ENCODE results near the gene YWHAH.

DNA sequence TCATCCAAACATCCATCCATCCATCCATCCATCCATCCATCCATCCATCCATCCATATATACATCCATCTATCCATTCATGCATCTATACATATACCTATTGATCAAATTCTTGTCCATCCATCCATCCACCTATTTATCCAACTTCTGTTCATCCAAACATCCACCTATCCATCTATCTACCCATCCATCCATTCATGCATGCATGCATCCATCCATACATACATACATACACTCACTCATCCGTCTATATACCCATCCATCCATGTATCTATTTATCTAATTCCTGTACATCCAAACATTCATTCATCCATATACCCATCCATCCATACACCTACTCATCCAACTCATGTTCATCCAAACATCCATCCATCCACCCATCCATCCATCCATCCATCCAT, 19.3 kb upstream of the YWHAH start:
- TF ChIP-seq, protein P1, sequence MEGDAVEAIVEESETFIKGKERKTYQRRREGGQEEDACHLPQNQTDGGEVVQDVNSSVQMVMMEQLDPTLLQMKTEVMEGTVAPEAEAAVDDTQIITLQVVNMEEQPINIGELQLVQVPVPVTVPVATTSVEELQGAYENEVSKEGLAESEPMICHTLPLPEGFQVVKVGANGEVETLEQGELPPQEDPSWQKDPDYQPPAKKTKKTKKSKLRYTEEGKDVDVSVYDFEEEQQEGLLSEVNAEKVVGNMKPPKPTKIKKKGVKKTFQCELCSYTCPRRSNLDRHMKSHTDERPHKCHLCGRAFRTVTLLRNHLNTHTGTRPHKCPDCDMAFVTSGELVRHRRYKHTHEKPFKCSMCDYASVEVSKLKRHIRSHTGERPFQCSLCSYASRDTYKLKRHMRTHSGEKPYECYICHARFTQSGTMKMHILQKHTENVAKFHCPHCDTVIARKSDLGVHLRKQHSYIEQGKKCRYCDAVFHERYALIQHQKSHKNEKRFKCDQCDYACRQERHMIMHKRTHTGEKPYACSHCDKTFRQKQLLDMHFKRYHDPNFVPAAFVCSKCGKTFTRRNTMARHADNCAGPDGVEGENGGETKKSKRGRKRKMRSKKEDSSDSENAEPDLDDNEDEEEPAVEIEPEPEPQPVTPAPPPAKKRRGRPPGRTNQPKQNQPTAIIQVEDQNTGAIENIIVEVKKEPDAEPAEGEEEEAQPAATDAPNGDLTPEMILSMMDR (IDR thresholded peaks at IDR 0.05; ENCODE audit: low read depth, low read length) = no peak
- no peak for TF ChIP-seq EZH2phosphoT487 (IDR thresholded peaks at IDR 0.05; ENCODE audit: low read depth)
